NCI-H82 treated with DMSO at 0.1 percent for 48 hours (cell line): ENCODE results near the gene STK32B.

ENCODE experiments used
- DNase-seq: peaks from one replicate; lab custom pipeline; 2025; ENCODE audit not compliant: unreplicated experiment; lab: John Stamatoyannopoulos, UW

The STK32B gene

DNA sequence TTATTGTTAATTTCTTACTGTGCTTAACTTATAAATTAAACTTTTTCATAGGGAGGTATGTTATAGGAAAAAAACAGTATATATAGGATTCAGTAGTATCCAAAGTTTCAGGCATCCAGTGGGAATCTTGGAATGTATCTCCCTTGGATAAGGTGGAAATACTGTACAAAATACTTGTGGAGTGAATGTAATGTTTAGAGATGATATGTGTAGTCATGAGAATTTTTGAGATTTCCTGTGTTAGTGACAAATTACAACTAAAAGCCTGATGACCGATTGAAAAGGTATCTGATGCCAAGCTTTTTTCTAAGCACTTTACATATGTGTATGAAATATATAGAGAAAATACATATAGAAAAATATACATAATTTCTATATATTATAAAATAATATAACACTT, 69.2 kb downstream of the STK32B start:
- no peak for DNase-seq

DNA sequence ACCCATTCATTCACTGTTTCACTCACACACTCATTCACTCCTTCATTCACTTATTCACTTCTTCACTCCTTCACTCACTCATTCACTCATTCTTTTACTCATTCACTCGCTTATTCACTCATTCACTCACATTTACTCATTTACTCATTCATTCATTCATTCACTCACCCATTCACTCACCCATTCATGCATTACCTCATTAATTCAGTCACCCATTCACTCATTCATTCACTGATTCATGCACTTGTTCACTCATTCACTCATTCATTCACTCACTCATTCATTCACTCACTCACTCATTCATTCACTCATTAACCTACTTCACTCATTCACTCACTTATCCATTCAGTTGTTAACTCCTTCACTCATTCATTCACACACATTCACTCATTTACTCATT, 70.8 kb downstream of the STK32B start:
- DNase-seq, result no peak

DNA sequence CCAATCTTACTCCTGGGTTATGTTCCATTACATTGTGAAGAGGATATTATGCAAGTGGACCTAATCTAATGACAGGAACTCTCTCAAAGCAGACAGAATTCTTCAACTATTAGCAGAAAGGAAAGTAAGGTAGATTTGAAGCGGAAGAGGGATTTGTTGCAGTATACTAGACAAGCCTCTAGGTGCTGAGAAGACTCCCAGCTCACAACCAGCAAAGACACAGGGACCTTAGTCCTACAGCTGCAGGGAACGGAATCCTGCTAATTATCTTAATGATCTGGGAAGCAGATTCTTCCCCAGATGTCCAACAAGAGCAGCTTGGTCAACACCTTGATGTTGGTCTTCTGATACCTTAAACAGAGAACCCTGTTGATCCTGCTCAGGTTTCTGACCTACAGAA, 73.6 kb downstream of the STK32B start:
- DNase-seq, result peak; percentile 49

DNA sequence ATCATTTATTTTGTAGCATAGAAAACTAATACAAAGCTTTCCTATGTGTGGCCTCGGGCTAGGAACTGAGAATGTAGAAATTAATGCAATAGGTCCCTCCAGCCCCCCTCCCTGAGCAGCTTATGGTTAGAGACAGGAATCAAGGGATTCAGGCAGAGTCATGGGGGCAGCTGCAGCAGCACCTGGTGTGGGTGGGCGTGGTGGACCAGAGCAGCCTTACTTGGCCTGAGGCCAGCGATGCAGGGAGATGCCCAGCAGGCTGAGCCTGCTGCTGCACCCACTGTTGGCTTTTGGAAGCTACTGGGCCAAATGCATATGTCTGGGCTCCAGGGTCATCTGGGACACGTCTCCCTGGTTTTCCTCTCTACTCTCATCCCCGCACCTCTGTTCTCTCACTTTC, 74.0 kb downstream of the STK32B start:
- peak; percentile 51 for DNase-seq

DNA sequence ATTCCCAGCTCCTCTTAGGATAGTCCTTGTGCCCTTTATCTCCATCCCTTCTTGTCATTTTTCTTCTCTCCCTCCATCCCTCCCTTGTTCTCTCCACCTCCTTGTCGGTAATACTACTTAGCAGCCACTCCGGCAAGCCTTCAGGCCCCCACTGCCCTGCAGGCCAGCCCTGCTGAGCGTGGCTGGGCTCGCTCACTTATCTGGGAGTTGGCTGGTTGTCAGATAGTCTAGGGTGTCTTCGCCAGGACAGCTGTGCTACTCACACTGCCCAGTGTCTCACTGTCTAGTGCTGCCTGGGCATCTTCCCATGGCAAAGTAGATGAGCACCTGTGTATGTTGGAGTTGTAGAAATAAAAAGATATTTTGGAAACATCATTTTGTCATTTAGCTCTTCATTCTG, 75.0 kb downstream of the STK32B start:
- DNase-seq, result no peak

DNA sequence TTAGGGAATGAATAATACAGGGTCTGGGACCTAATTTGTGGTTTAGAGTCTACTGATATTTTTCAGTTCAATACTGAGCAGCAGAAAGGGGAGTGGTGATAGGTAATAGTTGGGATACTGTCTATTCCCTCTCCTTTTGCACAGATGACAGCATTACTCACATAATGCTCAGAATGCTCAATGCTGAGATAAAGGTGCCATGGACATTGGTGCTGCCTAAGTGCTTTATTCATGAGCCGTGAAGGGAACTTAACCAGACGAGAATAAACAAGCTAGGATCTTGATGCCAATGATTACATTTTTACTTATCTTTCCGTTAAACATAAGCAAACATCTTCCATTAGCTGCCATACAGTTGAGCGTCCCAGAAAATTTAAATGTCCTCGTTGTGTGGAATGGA, 75.6 kb downstream of the STK32B start:
- DNase-seq, result no peak

DNA sequence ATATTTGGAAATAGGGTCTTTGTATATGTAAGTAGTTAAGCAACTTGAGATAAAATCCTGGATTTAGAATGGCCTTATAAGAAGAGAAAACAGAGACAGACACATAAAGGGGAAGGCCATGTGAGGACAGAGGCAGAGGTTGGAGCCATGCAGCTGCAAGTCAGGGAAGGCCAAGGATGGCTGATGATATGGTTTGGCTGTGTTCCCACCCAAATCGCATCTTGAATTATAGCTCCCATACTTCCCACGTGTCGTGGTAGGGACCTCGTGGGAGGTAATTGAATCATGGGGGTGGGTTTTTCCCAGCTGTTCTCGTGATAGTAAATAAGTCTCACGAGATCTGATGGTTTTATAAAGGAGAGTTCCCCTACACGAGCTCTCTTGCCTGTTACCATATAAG, 76.3 kb downstream of the STK32B start:
- DNase-seq, result no peak

DNA sequence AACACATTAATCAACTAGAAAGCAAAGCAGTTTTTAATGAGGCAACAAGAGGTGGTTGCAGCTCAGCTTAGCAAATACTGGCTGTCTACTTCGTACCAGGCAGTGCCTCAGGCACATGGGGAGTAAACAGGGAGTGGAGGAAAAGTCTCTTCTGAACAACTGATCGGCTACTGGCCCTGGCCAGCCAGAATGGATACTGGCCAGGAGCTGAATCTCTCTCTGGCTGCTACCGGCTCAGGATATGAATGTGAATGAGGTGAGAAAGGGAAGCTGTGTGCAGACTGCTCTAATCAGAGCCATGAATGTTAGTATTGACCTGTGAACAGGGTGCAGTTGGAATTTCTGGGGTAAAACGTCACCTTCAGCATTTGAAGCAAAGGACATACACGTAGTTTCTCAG, 77.3 kb downstream of the STK32B start:
- DNase-seq, result no peak

DNA sequence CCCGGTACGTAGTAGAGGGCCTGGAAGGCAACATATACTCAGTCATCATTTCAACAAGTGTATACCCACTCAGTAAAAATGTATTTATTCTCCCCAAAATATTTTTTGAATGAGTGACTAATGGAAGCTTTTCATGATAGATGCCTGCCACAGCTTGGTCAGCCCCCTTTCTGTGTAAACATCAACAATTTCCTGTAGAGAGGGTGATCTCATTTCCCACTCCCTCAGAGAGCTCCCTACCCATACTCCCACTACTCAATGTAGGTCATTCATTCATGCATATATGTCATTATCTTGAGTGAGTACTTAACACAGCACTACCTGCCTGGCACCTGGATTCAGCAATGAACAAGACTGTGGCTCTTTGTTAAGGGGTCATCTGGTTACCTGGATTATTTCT, 81.9 kb downstream of the STK32B start:
- no peak for DNase-seq

DNA sequence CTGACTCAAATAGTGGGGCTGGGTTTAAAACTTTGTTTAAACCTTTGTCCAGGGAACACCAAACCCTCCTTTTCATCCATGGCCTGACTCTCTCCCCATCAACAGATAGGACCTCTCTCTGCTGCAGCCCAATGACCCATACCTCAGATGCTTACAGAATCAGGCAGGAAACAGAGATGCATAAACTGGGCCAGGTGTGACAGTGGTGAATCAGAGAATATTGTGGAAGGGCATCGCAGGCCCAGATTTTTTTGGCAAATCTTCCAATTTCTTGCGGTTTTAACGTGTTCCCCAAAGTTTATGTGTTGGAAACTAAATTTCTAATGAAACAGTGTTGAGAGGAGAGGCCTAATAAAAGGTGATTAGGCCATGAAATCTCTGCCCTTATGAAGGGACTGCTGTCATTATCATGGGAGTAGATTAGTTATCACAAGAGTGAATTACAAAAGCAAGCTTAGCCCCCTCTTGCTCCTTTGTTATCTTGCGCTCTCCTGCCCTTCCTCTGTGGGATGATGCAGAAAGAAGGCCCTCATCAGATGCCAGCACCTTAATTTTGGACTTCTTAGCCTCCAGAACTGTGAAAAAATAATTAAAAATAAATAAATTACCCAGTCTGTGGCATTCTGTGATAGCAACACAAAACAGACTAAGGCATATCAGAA, 82.8 kb downstream of the STK32B start:
- DNase-seq, result no peak

DNA sequence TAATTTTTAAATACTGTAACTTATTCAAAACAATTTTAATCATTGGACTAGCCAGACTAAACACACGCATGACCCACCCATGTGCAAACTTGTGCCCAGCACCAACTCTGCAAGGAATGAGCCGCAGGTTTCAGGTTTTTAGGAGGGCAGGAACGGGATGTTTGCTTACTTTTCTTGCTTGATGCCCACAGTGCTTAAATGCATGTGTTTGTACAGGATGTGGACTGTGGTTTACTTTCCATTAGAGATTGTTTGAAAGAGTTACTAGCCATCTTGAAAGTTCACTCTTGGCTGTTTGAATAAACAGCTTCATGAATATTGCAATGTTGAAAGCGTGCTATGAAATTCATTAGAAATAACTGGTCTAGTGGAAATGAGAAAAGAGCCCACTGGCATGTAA, 83.3 kb downstream of the STK32B start:
- no peak for DNase-seq

DNA sequence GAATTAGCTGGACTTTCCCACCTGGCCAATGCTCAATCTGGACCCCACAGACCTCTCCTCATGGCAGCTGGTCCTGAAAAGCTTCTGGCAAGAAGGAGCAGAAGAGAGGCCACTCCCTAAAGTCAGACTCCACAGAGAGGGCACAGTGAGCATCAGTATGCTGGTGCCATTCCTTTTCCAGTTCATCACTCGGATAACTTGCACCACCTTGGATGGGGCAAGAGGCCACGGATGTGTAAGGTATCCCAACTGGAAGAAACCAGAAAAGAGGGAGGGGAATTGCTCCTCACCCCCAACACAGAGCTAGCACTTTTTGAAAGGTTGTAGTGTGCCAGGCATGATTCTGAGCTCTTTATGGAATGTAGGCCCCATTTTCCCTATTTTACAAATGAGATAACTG, 85.9 kb downstream of the STK32B start:
- DNase-seq, result no peak

DNA sequence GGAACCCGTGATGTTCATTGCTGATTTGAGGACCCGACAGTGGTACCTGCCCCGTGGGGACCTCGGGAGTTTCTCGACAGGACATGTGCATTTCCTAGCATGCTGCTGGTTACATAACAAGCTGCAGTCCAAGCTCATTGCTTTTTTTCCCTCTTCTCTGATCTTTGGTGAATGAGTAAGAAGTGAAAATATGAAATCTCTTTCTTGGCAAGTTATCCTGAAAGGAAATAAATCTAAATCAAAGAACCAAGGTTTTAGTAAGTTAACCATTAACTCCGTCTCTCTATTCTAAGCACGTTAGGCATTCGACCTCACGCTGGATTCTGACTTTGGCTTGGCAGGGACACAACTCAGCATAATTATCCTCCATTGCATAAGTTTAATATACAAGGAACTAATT, 86.6 kb downstream of the STK32B start:
- no peak for DNase-seq

DNA sequence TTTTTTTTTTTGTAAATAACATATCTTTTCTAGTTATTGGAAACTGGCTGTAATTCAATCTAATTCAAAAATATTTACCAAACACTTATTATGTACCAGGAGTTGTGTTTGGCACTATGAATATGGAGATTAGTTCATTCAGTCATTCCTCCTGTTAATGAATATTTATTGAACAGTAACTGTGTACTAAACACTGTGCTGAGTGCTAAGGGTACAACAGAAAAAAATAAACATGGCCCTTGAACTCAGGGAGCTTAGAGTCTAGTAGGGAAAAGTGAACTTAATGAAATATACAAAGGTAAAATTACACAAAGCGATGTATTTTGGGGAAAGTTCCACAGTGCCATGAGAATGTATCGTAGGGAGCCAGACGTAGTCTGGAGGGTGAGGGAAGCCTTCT, 87.1 kb downstream of the STK32B start:
- DNase-seq, result no peak

DNA sequence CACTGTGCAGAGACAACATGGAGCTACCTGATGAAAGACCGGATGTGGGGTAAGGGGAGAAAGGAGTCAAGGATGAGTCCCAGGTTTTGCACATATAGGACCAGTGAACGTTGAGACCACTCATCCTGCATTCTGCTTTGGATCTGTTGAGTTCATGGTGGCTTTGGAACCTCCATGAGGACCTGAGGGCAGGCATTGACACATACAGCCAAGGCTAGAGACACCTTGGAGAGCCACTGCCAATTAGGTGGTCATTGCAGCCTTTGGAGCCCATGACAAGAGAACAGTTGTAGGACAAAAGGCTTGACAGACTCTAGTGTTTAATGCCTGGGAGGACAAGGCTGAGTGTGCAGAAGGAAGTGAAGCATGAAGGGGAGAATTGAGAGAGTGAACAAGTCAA, 87.9 kb downstream of the STK32B start:
- no peak for DNase-seq

DNA sequence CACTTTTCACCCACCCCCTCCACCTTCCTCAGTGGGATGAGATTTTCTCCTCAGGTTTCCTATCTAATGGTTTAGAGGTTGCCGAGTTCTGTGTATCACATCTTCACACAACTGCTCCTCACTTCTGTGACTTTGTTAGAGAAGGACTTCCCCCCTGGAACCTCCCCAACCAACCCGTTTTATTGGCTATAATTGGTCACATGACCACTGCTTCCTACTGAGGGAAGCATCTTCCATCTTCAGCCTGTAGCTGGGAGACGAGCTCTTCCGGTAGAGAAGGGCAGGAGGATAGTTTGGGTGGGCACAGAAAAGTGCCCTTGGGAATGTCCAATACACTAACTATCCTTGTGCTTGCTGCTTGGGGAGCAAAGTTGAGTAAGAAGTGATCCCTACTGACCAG, 90.5 kb downstream of the STK32B start:
- DNase-seq, result no peak

DNA sequence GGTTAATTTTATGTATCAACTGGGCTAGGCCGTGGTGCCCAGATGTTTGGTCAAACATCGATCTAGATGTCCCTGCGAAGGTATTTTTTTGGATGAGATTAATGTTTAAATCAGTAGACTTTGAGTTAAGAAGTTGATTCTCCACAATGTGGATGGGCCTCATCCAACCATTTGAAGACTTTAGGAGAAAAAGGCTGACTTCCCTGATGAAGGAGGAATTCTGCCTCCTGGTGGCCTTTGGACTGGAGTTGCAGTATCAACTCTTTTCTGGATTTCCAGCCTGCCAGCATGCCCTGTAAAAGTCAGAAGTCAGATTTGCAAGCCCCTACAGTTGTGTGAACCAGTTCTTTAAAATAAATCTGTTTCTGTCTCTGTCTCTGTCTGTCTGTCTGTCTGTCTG, 91.4 kb downstream of the STK32B start:
- DNase-seq, result no peak

DNA sequence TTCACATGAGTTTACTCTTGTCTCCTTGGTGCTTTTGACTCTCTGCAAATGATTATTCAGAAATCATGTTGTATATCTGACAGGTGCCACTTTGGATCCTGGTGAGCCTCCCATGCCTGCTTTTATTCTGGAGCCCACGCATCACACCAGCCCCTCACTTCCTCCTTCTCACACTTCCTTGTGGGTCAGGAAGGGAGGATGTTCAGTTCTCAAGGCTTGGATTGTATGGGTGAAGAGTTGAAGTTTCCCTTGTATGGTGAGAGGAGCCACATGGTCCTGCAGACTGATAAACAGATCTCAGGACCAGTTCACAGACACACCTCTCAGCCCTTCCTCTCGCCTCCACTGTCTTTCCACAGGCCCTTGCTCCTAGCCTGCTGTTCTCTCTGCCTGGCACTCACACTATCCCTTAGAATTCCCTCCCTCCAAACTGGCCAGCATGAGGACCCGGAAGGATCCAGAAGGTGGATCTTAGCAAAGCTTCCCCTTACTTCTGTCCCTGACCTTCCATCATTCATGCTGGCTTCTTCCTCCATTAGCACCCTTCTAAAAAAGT, 92.1 kb downstream of the STK32B start:
- no peak for DNase-seq

DNA sequence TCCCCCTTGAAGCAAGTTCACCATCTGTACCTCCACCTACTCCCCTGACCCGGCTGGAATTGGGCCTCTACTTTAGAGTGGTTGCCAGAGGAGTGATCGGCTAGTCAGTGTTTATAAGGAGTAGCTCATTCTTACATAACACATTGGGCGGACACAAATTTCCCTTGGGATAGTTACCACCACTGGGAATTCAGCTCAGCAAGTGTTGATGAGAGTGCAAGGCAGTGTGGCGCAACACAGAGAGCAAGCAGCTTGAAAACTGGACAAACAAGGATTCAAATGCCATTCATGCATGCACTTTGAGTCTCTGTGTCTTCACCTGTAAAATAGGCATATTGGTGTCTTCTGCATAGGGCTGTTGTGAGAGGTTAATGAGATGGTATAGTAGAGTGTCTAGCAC, 92.7 kb downstream of the STK32B start:
- DNase-seq, result no peak

DNA sequence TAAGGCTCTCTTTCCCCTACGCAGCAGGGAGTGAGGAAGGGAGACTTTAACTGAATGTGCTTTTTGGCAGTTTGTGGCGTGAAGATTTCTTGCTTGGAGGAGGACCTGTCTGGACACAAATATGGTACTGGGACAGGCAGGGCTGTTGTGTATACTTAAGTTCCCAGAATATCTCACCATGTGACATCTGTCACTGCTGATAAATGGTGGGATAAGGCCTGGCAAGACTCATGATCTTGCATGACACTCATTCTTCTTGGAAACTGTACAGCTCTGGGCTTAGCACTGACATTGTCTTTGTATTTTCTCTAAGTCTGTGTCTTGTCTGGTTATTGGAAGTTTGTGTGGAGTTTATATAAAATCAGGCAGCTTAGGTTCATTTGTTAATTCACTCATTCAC, 93.1 kb downstream of the STK32B start:
- no peak for DNase-seq

DNA sequence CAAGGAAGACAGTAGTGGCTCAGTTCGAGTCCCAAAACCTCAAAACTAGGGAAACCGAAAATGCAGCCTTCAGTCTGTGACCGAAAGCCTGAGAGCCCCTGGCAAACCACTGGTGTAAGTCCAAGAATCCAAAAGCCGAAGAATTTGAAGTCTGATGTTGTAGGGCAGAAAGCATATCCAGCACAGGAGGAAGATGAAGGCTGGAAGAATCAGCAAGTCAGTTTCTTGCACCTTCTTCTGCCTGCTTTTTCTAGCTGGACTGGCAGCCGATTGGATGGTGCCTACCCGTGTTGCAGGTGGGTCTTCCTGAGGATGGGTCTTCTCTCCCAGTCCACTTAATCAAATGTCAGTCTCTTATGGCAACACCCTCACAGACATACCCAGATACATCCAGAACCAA, 95.0 kb downstream of the STK32B start:
- no peak for DNase-seq

DNA sequence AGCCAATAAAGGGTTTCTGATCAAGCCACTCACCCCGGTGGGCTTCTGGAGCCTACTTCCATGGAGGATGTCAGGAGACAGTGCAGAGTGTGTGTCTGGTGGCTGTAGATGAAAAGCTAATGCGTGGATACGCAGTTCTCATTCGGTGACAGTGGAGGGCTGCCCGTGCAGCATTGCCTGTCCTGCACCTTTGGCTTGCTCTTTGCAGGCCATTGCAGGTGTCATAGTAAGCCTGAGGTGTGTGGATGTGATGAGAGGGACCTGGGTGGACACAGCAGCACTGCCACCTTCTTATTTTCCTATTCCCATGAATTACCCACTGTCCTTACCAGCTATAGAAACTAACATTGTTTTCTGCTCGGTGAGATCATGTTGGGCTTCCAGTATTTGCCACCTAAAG, 101.2 kb downstream of the STK32B start:
- DNase-seq, result no peak

DNA sequence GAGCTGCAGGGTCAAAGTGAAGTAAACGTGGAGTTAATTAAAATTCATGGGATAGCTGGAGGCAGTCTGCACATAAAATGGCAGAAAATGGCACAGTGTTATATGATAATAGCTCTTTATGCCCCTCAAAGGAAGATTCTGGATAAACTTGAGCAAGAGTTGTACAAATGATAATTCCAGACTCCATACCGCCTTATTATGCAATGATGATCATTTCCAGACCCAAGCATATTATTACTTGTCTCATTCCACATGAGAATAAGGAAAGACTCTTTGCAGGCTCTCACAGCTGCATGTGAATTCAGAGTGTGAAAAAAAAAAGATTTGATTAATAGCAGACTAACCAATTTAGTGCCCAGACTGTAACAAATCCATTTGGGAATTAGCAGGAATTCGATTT, 105.4 kb downstream of the STK32B start:
- DNase-seq, result no peak
